Muscle of leg (tissue), 9 donors: ENCODE data around the gene CMA1. TPM values are rescaled to one million over a fixed set of nuclear protein-coding genes. Genes with fewer than 3 reads are reported as not detected.

ENCODE experiments used
- polyA plus RNA-seq, 8 donors: library from polyadenylated mRNA; unstranded; fragments of 120-200 nt; gene quantifications; one replicate each; pipeline versions ENCODE4 v1.2.1 to v1.2.3, GENCODE V29; 2013; ENCODE audit warnings: inconsistent platforms in 1 of 8, low replicate concordance in 1 of 8; ENCODE audit not compliant: insufficient read length in 8 of 8, insufficient read depth in 1 of 8
- total RNA-seq: library from RNA; stranded (reverse); fragments of 120-200 nt; gene quantifications from one replicate; pipeline ENCODE4 v1.2.4, GENCODE V29; 2013

The CMA1 gene
- total and polyA plus RNA-seq, 9 donors: 0.11 to 0.13 TPM; not detected in 7

Other genes starting within 250 kb of the CMA1 start
- gene TGM1, start 245.1 kb downstream of the CMA1 start, total RNA-seq: 0.71 TPM
- 1 to 10 TPM in 6 of 8 donors, under 1 TPM in 2; 0.84 to 3.0 (median 1.2) TPM for gene TGM1, start 245.1 kb downstream of the CMA1 start, polyA plus RNA-seq
- gene RABGGTA, start 236.7 kb downstream of the CMA1 start, total RNA-seq: 8.5 TPM
- gene RABGGTA, start 236.7 kb downstream of the CMA1 start, polyA plus RNA-seq: 10 to 100 TPM; 12.4 to 21.5 (median 14.5) TPM
- 6.9 TPM for gene DHRS1, start 208.5 kb downstream of the CMA1 start, total RNA-seq
- 10 to 100 TPM; 14.5 to 24.5 (median 17.7) TPM for gene DHRS1, start 208.5 kb downstream of the CMA1 start, polyA plus RNA-seq
- 15.7 TPM for gene NOP9, start 208.4 kb downstream of the CMA1 start, total RNA-seq
- 10 to 100 TPM; 18.1 to 23.9 (median 20.3) TPM for gene NOP9, start 208.4 kb downstream of the CMA1 start, polyA plus RNA-seq
- 13.4 TPM for gene CIDEB, start 200.3 kb downstream of the CMA1 start, total RNA-seq
- 10 to 100 TPM in 7 of 8 donors, 1 to 10 TPM in 1; 8.9 to 21.1 (median 15.3) TPM for gene CIDEB, start 200.3 kb downstream of the CMA1 start, polyA plus RNA-seq
- 1.9 TPM for gene LTB4R2, start 198.1 kb downstream of the CMA1 start, total RNA-seq
- 1 to 10 TPM; 1.1 to 4.4 (median 2.8) TPM for gene LTB4R2, start 198.1 kb downstream of the CMA1 start, polyA plus RNA-seq
- gene LTB4R, start 196.8 kb downstream of the CMA1 start, total RNA-seq: 2.5 TPM
- gene LTB4R, start 196.8 kb downstream of the CMA1 start, polyA plus RNA-seq: 1 to 10 TPM; 2.1 to 5.9 (median 3.5) TPM
- 7.0 TPM for gene ADCY4, start 173.2 kb downstream of the CMA1 start, total RNA-seq
- gene ADCY4, start 173.2 kb downstream of the CMA1 start, polyA plus RNA-seq: 10 to 100 TPM in 6 of 8 donors, 1 to 10 TPM in 2; 9.4 to 18.7 (median 13.9) TPM
- gene RIPK3, start 168.3 kb downstream of the CMA1 start, total RNA-seq: 2.0 TPM
- gene RIPK3, start 168.3 kb downstream of the CMA1 start, polyA plus RNA-seq: 1 to 10 TPM; 1.1 to 3.6 (median 1.3) TPM
- 54.5 TPM for gene NFATC4, start 140.1 kb downstream of the CMA1 start, total RNA-seq
- gene NFATC4, start 140.1 kb downstream of the CMA1 start, polyA plus RNA-seq: 10 to 100 TPM; 35.2 to 71.1 (median 50.8) TPM
- gene NYNRIN, start 109.3 kb downstream of the CMA1 start, total RNA-seq: 16.5 TPM
- gene NYNRIN, start 109.3 kb downstream of the CMA1 start, polyA plus RNA-seq: 10 to 100 TPM; 18.5 to 45.3 (median 30.3) TPM
- gene CBLN3, start 78.6 kb downstream of the CMA1 start, total RNA-seq: 1.2 TPM
- 1 to 10 TPM; 1.4 to 2.4 (median 1.7) TPM for gene CBLN3, start 78.6 kb downstream of the CMA1 start, polyA plus RNA-seq
- gene KHNYN, start 78.3 kb downstream of the CMA1 start, total RNA-seq: 35.6 TPM
- 10 to 100 TPM; 28.3 to 40.8 (median 35.4) TPM for gene KHNYN, start 78.3 kb downstream of the CMA1 start, polyA plus RNA-seq
- 18.8 TPM for gene SDR39U1, start 65.5 kb downstream of the CMA1 start, total RNA-seq
- gene SDR39U1, start 65.5 kb downstream of the CMA1 start, polyA plus RNA-seq: 10 to 100 TPM; 40.6 to 65.3 (median 53.8) TPM
- 1.5 TPM for gene CTSG, start 68.0 kb upstream of the CMA1 start, total RNA-seq
- gene CTSG, start 68.0 kb upstream of the CMA1 start, polyA plus RNA-seq: 1 to 10 TPM in 7 of 8 donors, under 1 TPM in 1; 0.75 to 5.8 (median 2.1) TPM
- gene GZMH, start 101.4 kb upstream of the CMA1 start, total RNA-seq: 0.40 TPM
- gene GZMH, start 101.4 kb upstream of the CMA1 start, polyA plus RNA-seq: under 1 TPM in 4 of 8 donors, not detected in 4; 0.14 to 0.71 (median 0.30) TPM
- 0.22 TPM for gene GZMB, start 125.9 kb upstream of the CMA1 start, total RNA-seq
- gene GZMB, start 125.9 kb upstream of the CMA1 start, polyA plus RNA-seq: under 1 TPM; 0.27 to 0.82 (median 0.38) TPM